Measurements from ENCODE around the gene LDHD. TPM values are rescaled to one million over a fixed set of nuclear protein-coding genes. Genes with fewer than 3 reads are reported as not detected.

LDHD gene
- total and polyA plus RNA-seq, 2 of the 13 experiments (the other 11 are each of a cell fraction or from before 2014, with no cell fraction given): 9.1 to 9.8 TPM

GRCh38 chr16:75083813-75084212, 32.8 kb downstream of the LDHD start (continued):
- no peak for TF ChIP-seq MBD4 (IDR thresholded peaks at IDR 0.05; ENCODE audit: borderline replicate concordance, low read length)
- TF ChIP-seq ZNF232 (CRISPR knock-in tag; IDR thresholded peaks at IDR 0.05; ENCODE audit: borderline replicate concordance): no peak
- TF ChIP-seq POGK (CRISPR knock-in tag; conservative IDR thresholded peaks at IDR 0.05): no peak
- TF ChIP-seq CEBPB (IDR thresholded peaks at IDR 0.05; ENCODE audit: borderline replicate concordance, low read depth, low read length): peak; percentile 48; the same call in 1 of the 2 replicates
- 0 out of 2 replicates have a peak, but pooled peaks have one; percentile 26 for TF ChIP-seq CEBPG (CRISPR knock-in tag; IDR thresholded peaks at IDR 0.05)
- TF ChIP-seq ZSCAN22 (CRISPR knock-in tag; IDR thresholded peaks at IDR 0.05): no peak
- no peak for TF ChIP-seq CHD4 (IDR thresholded peaks at IDR 0.05; ENCODE audit: borderline replicate concordance, low read length)
- TF ChIP-seq ZBTB38 (CRISPR knock-in tag; IDR thresholded peaks at IDR 0.05): peak; percentile 59; the same call in 1 of the 2 replicates
- TF ChIP-seq SIX1 (CRISPR knock-in tag; IDR thresholded peaks at IDR 0.05; ENCODE audit: borderline replicate concordance): no peak
- TF ChIP-seq SOX6 (IDR thresholded peaks at IDR 0.05): no peak
- peak; percentile 48 for TF ChIP-seq SOX6 (CRISPR knock-in tag; IDR thresholded peaks at IDR 0.05)
- TF ChIP-seq TEAD2 (CRISPR knock-in tag; IDR thresholded peaks at IDR 0.05): no peak
- TF ChIP-seq PAXIP1 (CRISPR knock-in tag; conservative IDR thresholded peaks at IDR 0.05): 0 out of 2 replicates have a peak, but pooled peaks have one; percentile 12
- TF ChIP-seq ZNF337 (CRISPR knock-in tag; IDR thresholded peaks at IDR 0.05; ENCODE audit: borderline replicate concordance, low read depth): no peak
- TF ChIP-seq MAFG (CRISPR knock-in tag; IDR thresholded peaks at IDR 0.05): no peak
- TF ChIP-seq WIZ (CRISPR knock-in tag; IDR thresholded peaks at IDR 0.05): no peak
- peak; percentile 36 for TF ChIP-seq MAX (IDR thresholded peaks at IDR 0.05)
- TF ChIP-seq ZMYM4 (CRISPR knock-in tag; IDR thresholded peaks at IDR 0.05): peak; percentile 30; the same call in 1 of the 2 replicates
- 0 out of 2 replicates have a peak, but pooled peaks have one; percentile 27 for TF ChIP-seq RXRA (CRISPR knock-in tag; IDR thresholded peaks at IDR 0.05)
- peak; percentile 28; the same call in 1 of the 2 replicates for TF ChIP-seq ZNF687 (CRISPR knock-in tag; IDR thresholded peaks at IDR 0.05)
- TF ChIP-seq ZNF605 (CRISPR knock-in tag; IDR thresholded peaks at IDR 0.05): no peak
- TF ChIP-seq SAP130 (CRISPR knock-in tag; IDR thresholded peaks at IDR 0.05; ENCODE audit: low read depth): no peak
- no peak for TF ChIP-seq ZNF251 (CRISPR knock-in tag; IDR thresholded peaks at IDR 0.05)
